ENCODE data around the gene TMEM167A.

The TMEM167A gene

DNA sequence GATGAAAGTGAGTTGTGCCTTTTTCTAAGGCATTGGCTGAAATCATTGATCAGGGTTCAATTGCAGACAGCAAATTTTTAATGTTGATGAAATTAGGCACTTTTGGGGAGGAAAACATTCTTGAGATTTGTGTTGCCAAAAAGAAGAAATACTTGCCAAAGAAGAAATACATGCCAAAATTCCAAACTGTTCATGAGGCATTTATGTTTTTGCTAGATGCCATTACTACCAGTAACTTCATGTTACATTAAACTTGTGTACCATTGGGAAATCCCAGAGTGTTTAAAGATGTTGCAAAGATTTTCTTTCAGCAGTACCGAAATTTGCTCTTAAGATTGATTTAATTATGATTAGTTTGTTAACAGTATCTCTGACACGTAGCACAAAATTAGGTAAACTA is 7.1 kb upstream of the TMEM167A start:
- no peaks in the 10 kb centered on the region; the same call in 1 of the 2 replicates for H3K79me2 ChIP-seq (ENCODE audit: insufficient read depth, low read length)
- no peaks in the 10 kb centered on the region for H3K27me3 ChIP-seq (ENCODE audit: insufficient read depth, low read length)
- no peaks in the 10 kb centered on the region for H4K20me1 ChIP-seq (ENCODE audit: insufficient read depth, low read length)
- H3K9ac ChIP-seq (ENCODE audit: low read length), result no peak overlapping the region
- H3K4me2 ChIP-seq (ENCODE audit: low read length), result no peak overlapping the region
- no peaks in the 10 kb centered on the region for H3K9me2 ChIP-seq (ENCODE audit: low read depth, low read length)
- H3K36me3 ChIP-seq (ENCODE audit: insufficient read depth, low read length), result no peaks in the 10 kb centered on the region
- H3K9me3 ChIP-seq (ENCODE audit: low read length), result no peaks in the 10 kb centered on the region
- H2AFZ ChIP-seq (ENCODE audit: low read length), result no peak overlapping the region
- H3K27ac ChIP-seq (ENCODE audit: low read depth, low read length, poor library complexity, severe bottlenecking), result no peak overlapping the region
- no peaks in the 10 kb centered on the region for H3K4me1 ChIP-seq (ENCODE audit: insufficient read depth, low read length, severe bottlenecking)
- H3F3A ChIP-seq (ENCODE audit: insufficient read depth, low read length), result no peaks in the 10 kb centered on the region
- no peak overlapping the region for H3K4me3 ChIP-seq (ENCODE audit: low read depth, low read length, poor library complexity, severe bottlenecking)
- TF ChIP-seq, protein P1, sequence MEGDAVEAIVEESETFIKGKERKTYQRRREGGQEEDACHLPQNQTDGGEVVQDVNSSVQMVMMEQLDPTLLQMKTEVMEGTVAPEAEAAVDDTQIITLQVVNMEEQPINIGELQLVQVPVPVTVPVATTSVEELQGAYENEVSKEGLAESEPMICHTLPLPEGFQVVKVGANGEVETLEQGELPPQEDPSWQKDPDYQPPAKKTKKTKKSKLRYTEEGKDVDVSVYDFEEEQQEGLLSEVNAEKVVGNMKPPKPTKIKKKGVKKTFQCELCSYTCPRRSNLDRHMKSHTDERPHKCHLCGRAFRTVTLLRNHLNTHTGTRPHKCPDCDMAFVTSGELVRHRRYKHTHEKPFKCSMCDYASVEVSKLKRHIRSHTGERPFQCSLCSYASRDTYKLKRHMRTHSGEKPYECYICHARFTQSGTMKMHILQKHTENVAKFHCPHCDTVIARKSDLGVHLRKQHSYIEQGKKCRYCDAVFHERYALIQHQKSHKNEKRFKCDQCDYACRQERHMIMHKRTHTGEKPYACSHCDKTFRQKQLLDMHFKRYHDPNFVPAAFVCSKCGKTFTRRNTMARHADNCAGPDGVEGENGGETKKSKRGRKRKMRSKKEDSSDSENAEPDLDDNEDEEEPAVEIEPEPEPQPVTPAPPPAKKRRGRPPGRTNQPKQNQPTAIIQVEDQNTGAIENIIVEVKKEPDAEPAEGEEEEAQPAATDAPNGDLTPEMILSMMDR (IDR thresholded peaks at IDR 0.05; ENCODE audit: low read length), result no peak
- TF ChIP-seq EZH2 (IDR thresholded peaks at IDR 0.05; ENCODE audit: borderline replicate concordance, low read length), result no peak

DNA sequence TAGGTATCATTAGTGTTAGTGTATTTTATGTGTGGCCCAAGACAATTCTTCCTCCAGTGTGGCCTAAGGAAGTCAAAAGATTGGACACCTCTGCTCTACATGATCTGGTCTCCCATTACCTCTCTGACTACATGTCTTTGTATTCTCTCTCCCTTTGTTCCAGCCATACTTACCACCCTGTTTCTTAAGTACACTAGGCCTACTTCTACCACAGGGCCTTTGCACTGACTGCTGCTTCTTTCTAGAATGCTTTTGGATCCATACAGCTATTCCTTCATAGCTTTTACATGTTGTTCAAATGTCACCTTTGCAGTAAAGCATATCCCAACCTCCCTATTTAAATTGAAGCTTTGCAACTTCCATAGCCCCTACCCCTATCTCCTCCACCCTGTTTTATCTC is 5.6 kb upstream of the TMEM167A start:
- Histone ChIP-seq H3K4me2 (ENCODE audit: low read length) (no peak overlapping the region), H3F3A (ENCODE audit: insufficient read depth, low read length) (no peaks in the 10 kb centered on the region), H3K27me3 (ENCODE audit: insufficient read depth, low read length) (no peaks in the 10 kb centered on the region), H2AFZ (ENCODE audit: low read length) (no peak overlapping the region), H3K79me2 (ENCODE audit: insufficient read depth, low read length) (peaks cover 14% of the 10 kb centered on the region), H3K9me2 (ENCODE audit: low read depth, low read length) (no peaks in the 10 kb centered on the region), H3K27ac (ENCODE audit: low read depth, low read length, poor library complexity, severe bottlenecking) (no peak overlapping the region), H3K4me1 (ENCODE audit: insufficient read depth, low read length, severe bottlenecking) (peaks cover 14% of the 10 kb centered on the region), H3K4me3 (ENCODE audit: low read depth, low read length, poor library complexity, severe bottlenecking) (no peak overlapping the region), H3K9me3 (ENCODE audit: low read length) (no peaks in the 10 kb centered on the region), H4K20me1 (ENCODE audit: insufficient read depth, low read length) (no peaks in the 10 kb centered on the region), H3K9ac (ENCODE audit: low read length) (no peak overlapping the region), H3K36me3 (ENCODE audit: insufficient read depth, low read length) (no peaks in the 10 kb centered on the region)
- TF ChIP-seq EZH2 (IDR thresholded peaks at IDR 0.05; ENCODE audit: borderline replicate concordance, low read length), result no peak
- TF ChIP-seq, protein P1 (IDR thresholded peaks at IDR 0.05; ENCODE audit: low read length), result no peak

DNA sequence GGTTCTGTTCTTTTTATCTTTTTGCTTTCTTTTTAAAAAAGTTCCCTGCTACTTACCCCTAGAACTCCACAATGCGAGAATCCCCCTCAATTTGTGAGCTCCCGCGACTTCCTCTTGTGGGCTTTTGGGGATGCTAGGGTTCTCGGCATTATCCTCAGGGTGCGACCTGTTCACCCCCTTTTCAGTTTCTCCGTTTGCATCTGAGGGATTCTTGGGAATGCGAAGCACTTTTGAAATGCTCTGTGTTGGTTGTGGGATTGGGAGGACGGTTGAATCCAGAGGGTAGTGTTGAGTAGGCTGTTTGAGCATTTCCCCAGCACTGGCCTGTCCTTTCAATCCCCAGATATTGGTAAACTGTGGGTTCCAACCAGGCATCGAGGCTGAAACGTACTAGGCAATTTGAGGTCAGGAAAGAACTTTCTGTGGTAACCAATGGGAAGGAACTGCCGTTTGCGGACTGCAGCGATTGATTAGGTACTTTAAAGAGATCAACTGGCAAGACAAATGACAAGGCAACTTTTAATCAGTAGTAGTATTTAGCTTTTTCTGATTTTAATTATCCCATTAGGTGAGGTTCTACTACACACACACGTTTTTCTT is 568 bp upstream of the TMEM167A start:
- Histone ChIP-seq H3K27me3 (ENCODE audit: insufficient read depth, low read length) (no peaks in the 10 kb centered on the region), H2AFZ (ENCODE audit: low read length) (no peak overlapping the region), H4K20me1 (ENCODE audit: insufficient read depth, low read length) (no peaks in the 10 kb centered on the region), H3K4me3 (ENCODE audit: low read depth, low read length, poor library complexity, severe bottlenecking) (peak overlapping the region; percentile 80), H3K9me2 (ENCODE audit: low read depth, low read length) (no peaks in the 10 kb centered on the region), H3F3A (ENCODE audit: insufficient read depth, low read length) (no peaks in the 10 kb centered on the region), H3K4me1 (ENCODE audit: insufficient read depth, low read length, severe bottlenecking) (peaks cover 26% of the 10 kb centered on the region), H3K9ac (ENCODE audit: low read length) (peak overlapping the region; percentile 83), H3K27ac (ENCODE audit: low read depth, low read length, poor library complexity, severe bottlenecking) (peak overlapping the region; percentile 81), H3K79me2 (ENCODE audit: insufficient read depth, low read length) (peaks cover 53% of the 10 kb centered on the region), H3K36me3 (ENCODE audit: insufficient read depth, low read length) (peaks cover 20% of the 10 kb centered on the region; the same call in 1 of the 2 replicates), H3K9me3 (ENCODE audit: low read length) (no peaks in the 10 kb centered on the region), H3K4me2 (ENCODE audit: low read length) (peak overlapping the region; percentile 78)
- TF ChIP-seq EZH2 (IDR thresholded peaks at IDR 0.05; ENCODE audit: borderline replicate concordance, low read length), result no peak
- TF ChIP-seq, protein P1 (IDR thresholded peaks at IDR 0.05; ENCODE audit: low read length), result no peak
